Central memory CD8-positive, alpha-beta T cell (primary cell): ENCODE measurements around the gene FAM20B.
A peak's percentile ranks its signal among the peaks of the same experiment; 100 is the strongest.

Experiments used
- ATAC-seq: fragments of 150-1000 bp; cut with Tn5 transposase; replicated peaks from 2 replicates; pipeline ENCODE4 v1.10.0; 2022; ENCODE audit warnings: mild to moderate bottlenecking, moderate FRiP score, moderate number of reproducible peaks; ENCODE audit not compliant: poor library complexity, severe bottlenecking; ENCODE audit errors: extremely low read depth
- DNase-seq, 2 donors: peaks; one replicate each; pipeline ENCODE4 v3.0.0; 2021; ENCODE audit warnings: low spot score in 2 of 2
- H3K27ac Mint-ChIP-seq: one replicate; pipeline ENCODE4 v1.8.0; 2022; ENCODE audit warnings: low read depth, mild to moderate bottlenecking, moderate library complexity, mixed read lengths
- H3K27me3 Mint-ChIP-seq: one replicate; pipeline ENCODE4 v1.8.0; 2022; ENCODE audit warnings: mixed read lengths
- H3K36me3 Mint-ChIP-seq: one replicate; pipeline ENCODE4 v1.8.0; 2022; ENCODE audit warnings: mild to moderate bottlenecking, moderate library complexity, mixed read lengths; ENCODE audit not compliant: insufficient read depth
- H3K4me1 Mint-ChIP-seq: one replicate; pipeline ENCODE4 v1.8.0; 2022; ENCODE audit warnings: mixed read lengths
- H3K4me3 Mint-ChIP-seq: one replicate; pipeline ENCODE4 v1.8.0; 2022; ENCODE audit warnings: mild to moderate bottlenecking, moderate library complexity, mixed read lengths
- H3K9me3 Mint-ChIP-seq: one replicate; pipeline ENCODE4 v1.8.0; 2022; ENCODE audit warnings: mixed read lengths

FAM20B gene

GRCh38 chr1:179120736-179121135 is 95.0 kb downstream of the FAM20B start:
- no peak for ATAC-seq
- no peak overlapping the region for H3K4me3 Mint-ChIP-seq

GRCh38 chr1:179121159-179121938 is 95.7 kb downstream of the FAM20B start:
- DNase-seq (peak in 1 of 2 donors; percentile 17), ATAC-seq (no peak)
- H3K27me3 Mint-ChIP-seq: no peaks in the 10 kb centered on the region
- peaks cover 12% of the 10 kb centered on the region for H3K36me3 Mint-ChIP-seq
- H3K27ac Mint-ChIP-seq: no peak overlapping the region
- H3K9me3 Mint-ChIP-seq: no peaks in the 10 kb centered on the region
- H3K4me1 Mint-ChIP-seq: no peaks in the 10 kb centered on the region
- no peak overlapping the region for H3K4me3 Mint-ChIP-seq

More at GRCh38 chr1:179120736-179121135, 95.0 kb downstream of the FAM20B start:
- Mint-ChIP-seq H3K27me3 (no peaks in the 10 kb centered on the region), H3K27ac (no peak overlapping the region), H3K4me1 (no peaks in the 10 kb centered on the region), H3K36me3 (peaks cover 14% of the 10 kb centered on the region), H3K9me3 (no peaks in the 10 kb centered on the region)
- DNase-seq: no peak

GRCh38 chr1:179124873-179125272 is 99.2 kb downstream of the FAM20B start:
- H3K36me3 Mint-ChIP-seq: peaks cover 7% of the 10 kb centered on the region
- H3K27me3 Mint-ChIP-seq: no peaks in the 10 kb centered on the region
- H3K4me1 Mint-ChIP-seq: peaks cover 6% of the 10 kb centered on the region
- no peak overlapping the region for H3K27ac Mint-ChIP-seq
- H3K4me3 Mint-ChIP-seq: no peak overlapping the region
- no peaks in the 10 kb centered on the region for H3K9me3 Mint-ChIP-seq
- no peak for ATAC-seq
- no peak for DNase-seq
